SK-N-MC (cell line): Measurements from ENCODE around the gene TMSB15A.
"Not testable (repeated sequence)": the region's sequence is repeated elsewhere in the genome, so short reads cannot be mapped to it uniquely, and the experiment has no call there.

Experiments used
- DNase-seq: peaks from one replicate; pipeline ENCODE4 v3.0.0-alpha.2; 2011; ENCODE audit warnings: low read depth, low spot score
- H3K27ac ChIP-seq: fragments of 200-600 bp; sonication (generic); 2 replicates; pipeline ENCODE4 v1.5.1; 2016; ENCODE audit warnings: mixed run types
- H3K36me3 ChIP-seq: fragments of 200-600 bp; sonication (generic); 2 replicates; pipeline ENCODE4 v1.6.1; 2017; ENCODE audit warnings: antibody characterized with exemption, low read length, mixed read lengths; ENCODE audit not compliant: insufficient read depth
- H3K4me3 ChIP-seq: fragments of 200-600 bp; sonication (generic); 2 replicates; pipeline ENCODE4 v1.5.1; 2016
- H3K9ac ChIP-seq: fragments of 200-600 bp; sonication (generic); 2 replicates; pipeline ENCODE4 v1.8.0; 2017; ENCODE audit warnings: mixed run types, mixed read lengths; ENCODE audit not compliant: insufficient read length
- H3K9me3 ChIP-seq: fragments of 200-600 bp; sonication (generic); 2 replicates; pipeline ENCODE4 v1.6.1; 2017; ENCODE audit warnings: low read depth, mild to moderate bottlenecking, antibody characterized with exemption, low read length, moderate library complexity, mixed read lengths
- EZH2 ChIP-seq: fragments of 200-600 bp; sonication (generic); IDR thresholded peaks from one replicate; pipeline ENCODE4 v1.6.1; 2017; ENCODE audit warnings: antibody characterized with exemption
- FOXP2 ChIP-seq: optimal IDR thresholded peaks from 2 replicates; pipeline ENCODE3; 2011; ENCODE audit warnings: mild to moderate bottlenecking, moderate library complexity; ENCODE audit not compliant: insufficient read depth; ENCODE audit errors: extremely low read length, control extremely low read depth
- POLR2AphosphoS5 ChIP-seq: IDR thresholded peaks from 2 replicates; pipeline ENCODE4 v1.6.1; 2012; ENCODE audit warnings: mild to moderate bottlenecking, low read depth, low read length, borderline replicate concordance

The TMSB15A gene

DNA sequence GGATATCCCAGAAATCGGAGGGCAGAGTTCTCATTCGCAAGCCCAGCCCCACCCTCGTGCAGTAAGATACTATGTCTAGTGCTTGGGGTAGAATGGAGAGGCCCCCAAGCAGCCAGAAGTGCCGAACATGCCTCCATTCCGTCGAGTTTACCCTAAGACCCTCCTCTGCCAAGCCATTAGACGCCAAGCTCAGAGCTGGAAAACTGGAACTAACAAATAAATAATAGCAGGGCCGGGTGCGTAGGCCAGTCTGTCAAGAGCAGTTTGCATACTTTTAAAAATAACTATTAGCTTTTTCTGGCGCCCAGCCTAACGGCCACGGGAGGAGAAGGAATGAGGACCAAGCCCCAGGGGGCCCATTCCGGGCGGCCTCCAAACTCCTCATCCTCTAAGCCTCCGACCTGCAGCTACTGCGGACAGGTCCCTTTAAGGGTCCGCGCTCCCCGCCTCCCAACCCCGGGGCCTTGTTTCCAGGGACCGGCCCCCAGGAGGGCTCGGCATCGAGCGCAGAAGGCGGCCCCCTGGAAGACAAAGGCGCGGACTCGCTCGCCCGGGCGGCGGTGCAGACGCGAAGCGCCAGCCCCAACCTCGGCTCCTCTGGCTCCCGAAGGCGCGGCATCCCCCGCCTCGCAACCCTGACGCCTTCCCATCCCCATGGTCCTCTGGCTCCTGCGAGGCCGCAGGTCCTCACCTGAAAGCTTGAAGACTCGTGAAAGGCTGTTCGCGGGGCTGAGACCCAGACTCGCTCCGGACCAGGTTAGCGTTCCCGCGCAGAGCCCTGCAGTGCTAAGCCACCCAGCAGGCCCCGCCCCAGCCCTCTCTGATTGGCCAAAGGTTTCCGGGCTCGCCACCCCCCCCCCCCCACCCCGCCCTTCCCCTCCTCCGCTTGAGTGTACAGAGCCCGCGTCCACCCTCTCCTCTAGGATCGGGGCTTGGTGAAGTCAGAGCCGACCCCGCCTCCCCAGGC, at the start of gene TMSB15A:
Gene TMSB15A, minus strand, starts transcription at position 765 of the 967 bp plus-strand sequence.
- DNase-seq, result no peak
- no peaks in the 10 kb centered on the region for H3K9me3 ChIP-seq
- no peak within 1 kb of the TSS for H3K27ac ChIP-seq
- peaks cover 7% of the 10 kb centered on the region; the same call in 1 of the 2 replicates for H3K36me3 ChIP-seq
- H3K9ac ChIP-seq, result peak within 1 kb of the TSS; percentile 67
- H3K4me3 ChIP-seq, result peak within 1 kb of the TSS; percentile 80
- TF ChIP-seq POLR2AphosphoS5 (peak; percentile 62; the same call in 1 of the 2 replicates), FOXP2 (no peak), EZH2 (no peak)

DNA sequence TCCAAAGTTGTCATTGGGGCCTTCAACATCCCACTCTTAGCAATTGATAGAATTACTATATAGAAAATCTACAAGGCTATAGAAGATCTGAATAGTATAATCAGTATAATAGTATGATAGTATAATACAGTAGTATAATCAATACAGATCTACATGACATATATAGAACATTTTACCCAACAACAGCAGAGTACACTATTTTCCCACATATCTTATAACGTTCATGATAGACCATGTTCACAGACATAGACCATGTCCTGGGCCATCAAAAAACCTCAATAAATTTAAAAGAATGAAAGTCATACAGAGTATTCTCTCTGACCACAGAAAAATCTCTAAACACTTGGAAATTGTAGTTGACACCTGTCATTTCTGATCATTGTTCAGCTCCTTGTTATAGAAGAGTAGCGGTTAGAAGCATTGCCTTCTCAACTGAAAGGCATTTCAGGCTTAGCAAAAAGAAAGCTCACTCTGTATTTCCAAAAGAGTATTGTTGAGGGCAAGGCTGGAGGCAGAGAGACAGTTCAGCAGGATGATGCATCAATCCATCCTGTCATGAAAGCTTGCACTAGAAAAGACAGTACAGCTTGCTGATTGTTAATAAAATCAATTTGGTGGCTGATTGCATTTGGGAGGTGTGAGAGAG, 44.0 kb upstream of the TMSB15A start:
- TF ChIP-seq EZH2, result no peak
- TF ChIP-seq POLR2AphosphoS5, result no peak
- TF ChIP-seq FOXP2, result no peak
- Histone ChIP-seq H3K9me3 (no peaks in the 10 kb centered on the region), H3K27ac (no peak overlapping the region), H3K4me3 (no peak overlapping the region), H3K36me3 (no peaks in the 10 kb centered on the region), H3K9ac (no peak overlapping the region)
- no peak for DNase-seq

DNA sequence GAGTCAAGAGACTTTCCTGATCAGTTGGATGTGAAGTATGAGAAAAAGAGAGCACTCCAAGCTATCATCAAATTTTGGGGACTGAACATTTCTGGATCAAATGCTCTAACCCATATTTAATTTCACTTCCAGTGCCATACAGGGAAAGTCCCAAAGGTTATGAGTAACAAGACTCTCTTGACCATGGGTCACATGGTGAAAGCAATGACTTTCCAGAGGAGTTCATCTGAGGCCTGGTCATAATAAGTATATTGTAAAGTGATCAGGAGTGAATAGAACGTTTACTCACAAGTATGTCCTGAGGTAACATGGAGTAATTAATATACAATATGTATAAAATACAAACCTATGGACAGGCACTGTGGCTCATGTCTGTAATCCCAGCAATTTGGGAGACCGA, 42.1 kb upstream of the TMSB15A start:
- Histone ChIP-seq H3K4me3 (no peak overlapping the region), H3K36me3 (no peaks in the 10 kb centered on the region), H3K9ac (no peak overlapping the region), H3K9me3 (no peaks in the 10 kb centered on the region), H3K27ac (no peak overlapping the region)
- no peak for DNase-seq
- TF ChIP-seq EZH2, result no peak
- no peak for TF ChIP-seq FOXP2
- TF ChIP-seq POLR2AphosphoS5, result no peak

- no peak overlapping the region for H3K27ac ChIP-seq
- H3K9me3 ChIP-seq, result no peaks in the 10 kb centered on the region
- H3K4me3 ChIP-seq, result no peak overlapping the region
- TF ChIP-seq FOXP2 (no peak), EZH2 (no peak), POLR2AphosphoS5 (no peak)
- DNase-seq, result no peak
- no peaks in the 10 kb centered on the region for H3K36me3 ChIP-seq
- H3K9ac ChIP-seq, result no peak overlapping the region
These were observed 31.7 kb upstream of the TMSB15A start for GRCh38 chrX:102548231-102548630.

GRCh38 chrX:102546828-102547493, 30.4 kb upstream of the TMSB15A start:
- Histone ChIP-seq H3K4me3 (no peak overlapping the region), H3K9me3 (no peaks in the 10 kb centered on the region), H3K36me3 (no peaks in the 10 kb centered on the region), H3K27ac (no peak overlapping the region), H3K9ac (no peak overlapping the region)
- no peak for TF ChIP-seq EZH2
- TF ChIP-seq POLR2AphosphoS5, result no peak
- no peak for TF ChIP-seq FOXP2
- DNase-seq, result no peak

DNA sequence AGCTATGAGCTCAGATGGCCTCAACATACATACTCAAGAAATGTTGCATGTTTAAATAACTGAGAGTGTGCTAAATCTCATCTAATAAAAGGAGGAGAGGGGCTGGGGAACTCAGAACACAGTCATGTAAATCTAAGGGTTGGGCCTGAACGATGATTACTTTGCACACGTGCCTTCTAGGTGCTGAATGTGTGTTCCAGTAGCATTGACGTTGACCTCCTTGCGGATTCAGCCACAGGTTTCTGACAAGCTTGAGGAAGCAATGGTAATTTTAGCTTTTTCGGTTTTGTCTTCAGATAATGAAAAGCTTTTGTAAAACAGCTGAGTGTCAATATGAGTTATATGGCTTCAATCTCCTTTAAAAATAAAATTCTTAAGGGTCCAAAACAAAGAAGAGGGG, 29.6 kb upstream of the TMSB15A start:
- not testable (repeated sequence) for H3K9ac ChIP-seq

GRCh38 chrX:102535958-102536357, 19.4 kb upstream of the TMSB15A start:
- DNase-seq, result no peak
- TF ChIP-seq FOXP2 (no peak), EZH2 (no peak), POLR2AphosphoS5 (no peak)
- H3K36me3 ChIP-seq, result no peaks in the 10 kb centered on the region
- no peak overlapping the region for H3K4me3 ChIP-seq
- H3K9me3 ChIP-seq, result no peaks in the 10 kb centered on the region
- no peak overlapping the region for H3K27ac ChIP-seq
- H3K9ac ChIP-seq, result no peak overlapping the region

More for the DNA sequence above, 29.6 kb upstream of the TMSB15A start:
- not testable (repeated sequence) for H3K36me3 ChIP-seq, H3K27ac ChIP-seq, DNase-seq, H3K9me3 ChIP-seq, H3K4me3 ChIP-seq

DNA sequence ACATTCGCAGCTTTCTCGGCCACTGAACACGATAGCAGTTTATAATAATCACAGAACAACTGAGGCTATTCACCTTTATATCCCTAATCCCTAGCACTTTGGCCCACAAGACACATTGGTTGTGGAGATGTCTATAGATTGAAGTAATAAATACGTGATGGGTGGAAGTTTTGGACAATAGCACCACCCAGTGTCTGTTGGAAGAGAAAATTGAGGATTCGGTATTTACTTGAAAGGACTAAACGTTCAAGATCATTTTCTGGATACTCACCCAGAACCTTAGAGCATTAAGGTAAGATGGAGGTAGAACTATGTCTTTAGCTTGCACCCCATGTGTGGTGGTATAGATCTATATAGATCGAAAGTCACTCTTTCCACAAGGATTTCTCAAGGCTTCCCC, 787 bp upstream of the TMSB15A start:
- peak overlapping the region; percentile 80; the same call in 1 of the 2 replicates for H3K4me3 ChIP-seq
- no peak overlapping the region for H3K9ac ChIP-seq
- no peak for DNase-seq

More for the DNA sequence above, 787 bp upstream of the TMSB15A start:
- peaks cover 7% of the 10 kb centered on the region; the same call in 1 of the 2 replicates for H3K36me3 ChIP-seq
- TF ChIP-seq FOXP2 (no peak), EZH2 (no peak), POLR2AphosphoS5 (no peak)
- H3K9me3 ChIP-seq, result no peaks in the 10 kb centered on the region
- H3K27ac ChIP-seq, result no peak overlapping the region
